ENCODE measurements around the gene ZBTB37.
"Not testable (repeated sequence)": the region's sequence is repeated elsewhere in the genome, so short reads cannot be mapped to it uniquely, and the experiment has no call there.

The ZBTB37 gene

GRCh38 chr1:173868266-173869020 lies at the start of gene ZBTB37:
Gene ZBTB37, plus strand, starts transcription at chr1:173868380. Its CDS starts 1,846 bp downstream, at chr1:173870226.
- DNase-seq: peak; percentile 91

GRCh38 chr1:173818459-173818858 lies 49.7 kb upstream of the ZBTB37 start:
- DNase-seq: no peak

GRCh38 chr1:173821680-173822079 lies 46.5 kb upstream of the ZBTB37 start:
- no peak for DNase-seq

GRCh38 chr1:173823781-173824314 lies 44.3 kb upstream of the ZBTB37 start:
- no peak for DNase-seq

GRCh38 chr1:173824315-173825081 lies 43.7 kb upstream of the ZBTB37 start, which contains the start of the genes CENPL and DARS2:
Gene CENPL, minus strand, starts transcription at chr1:173824883. Its CDS starts 13,584 bp downstream, at chr1:173811299.
Gene DARS2, plus strand, starts transcription at chr1:173824673. Its CDS starts 557 bp downstream, at chr1:173825230.
- DNase-seq: peak; percentile 97

GRCh38 chr1:173827611-173828010 lies 40.6 kb upstream of the ZBTB37 start:
- no peak for DNase-seq

GRCh38 chr1:173832748-173833147 lies 35.4 kb upstream of the ZBTB37 start:
- DNase-seq: no peak

- no peak for DNase-seq
Measured at GRCh38 chr1:173852105-173852504, 16.1 kb upstream of the ZBTB37 start.

GRCh38 chr1:173853074-173853473 lies 15.1 kb upstream of the ZBTB37 start:
- DNase-seq: no peak

GRCh38 chr1:173856014-173856413 lies 12.2 kb upstream of the ZBTB37 start:
- DNase-seq: no peak

GRCh38 chr1:173856903-173857302 lies 11.3 kb upstream of the ZBTB37 start:
- no peak for DNase-seq

GRCh38 chr1:173857363-173857917 lies 10.7 kb upstream of the ZBTB37 start:
- DNase-seq: no peak

GRCh38 chr1:173859547-173859946 lies 8.6 kb upstream of the ZBTB37 start:
- DNase-seq: not testable (repeated sequence)

GRCh38 chr1:173860065-173860464 lies 8.1 kb upstream of the ZBTB37 start:
- DNase-seq: no peak

GRCh38 chr1:173861731-173862145 lies 6.4 kb upstream of the ZBTB37 start:
- no peak for DNase-seq

- not testable (repeated sequence) for DNase-seq
Measured at GRCh38 chr1:173862146-173862768, 5.9 kb upstream of the ZBTB37 start.

- DNase-seq: no peak
Measured at GRCh38 chr1:173862769-173863223, 5.4 kb upstream of the ZBTB37 start.

- no peak for DNase-seq
Measured at GRCh38 chr1:173863224-173864161, 4.7 kb upstream of the ZBTB37 start.

- no peak for DNase-seq
Measured at GRCh38 chr1:173864179-173864867, 3.9 kb upstream of the ZBTB37 start.

- no peak for DNase-seq
Measured at GRCh38 chr1:173865468-173866164, 2.6 kb upstream of the ZBTB37 start.
